ENCODE data around the gene GRK6. TPM values are rescaled to one million over a fixed set of nuclear protein-coding genes. Genes with fewer than 3 reads are reported as not detected.
A peak's percentile ranks its signal among the peaks of the same experiment; 100 is the strongest.

The GRK6 gene
- polyA plus RNA-seq, 1 of the 3 experiments (the other 2 are of a cell fraction) = 39.5 TPM

DNA sequence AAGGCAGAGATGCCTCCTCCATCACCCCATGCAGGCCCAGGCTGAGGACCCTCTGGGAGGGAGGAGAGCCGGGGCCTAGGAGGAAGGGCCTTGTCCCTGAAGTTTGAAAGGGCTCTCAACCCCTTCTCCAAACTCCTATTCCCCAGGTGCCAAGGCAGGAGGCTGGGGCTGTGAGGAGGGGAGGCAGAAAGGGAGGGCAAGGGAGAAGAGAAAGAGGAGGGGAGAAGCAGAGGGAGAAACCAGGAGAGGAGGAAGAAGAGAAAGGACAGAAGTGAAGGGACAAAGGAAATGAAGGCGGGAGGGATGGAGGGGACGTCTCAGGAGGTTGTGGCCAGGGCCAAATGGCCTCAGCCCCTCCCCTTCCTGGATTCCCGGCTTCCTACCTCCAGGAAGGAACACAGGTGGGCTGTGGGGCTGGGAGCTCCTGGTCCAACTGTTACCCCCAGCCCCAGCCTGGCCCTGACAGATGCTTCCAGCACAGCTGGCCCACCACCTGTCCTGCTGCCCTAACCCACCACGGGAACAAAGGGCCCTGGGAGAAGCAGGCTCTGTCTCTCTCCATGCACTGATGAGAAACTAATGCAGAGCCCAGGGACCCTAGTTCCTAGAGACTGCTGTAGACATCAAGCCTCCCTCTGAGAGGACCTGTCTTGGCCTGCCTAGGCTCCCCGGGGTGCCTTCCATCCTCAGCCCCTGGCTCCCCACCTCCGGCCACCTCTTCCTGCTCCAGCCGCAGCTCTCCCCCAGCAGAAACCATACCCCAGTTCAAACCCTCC is 43.5 kb downstream of the GRK6 start:
- Histone ChIP-seq H3K27ac (ENCODE audit: low read depth in 2 of 2, low read length in 1 of 2) (peak overlapping the region; percentile 38 to 47; a peak in 3 of 4 replicates), H3K9me2 (no peaks in the 10 kb centered on the region), H3K4me3 (ENCODE audit: low read depth in 2 of 2, low read length in 1 of 2) (peak overlapping the region in 1 of 2 experiments; percentile 6; a peak in 2 of 4 replicates), H4K20me1 (ENCODE audit: insufficient read depth) (peaks cover 61% of the 10 kb centered on the region), H3K4me1 (ENCODE audit: control insufficient read depth in 1 of 2, insufficient read depth in 2 of 2, low read depth in 1 of 2, low read length in 1 of 2) (peaks cover 35 to 48% of the 10 kb centered on the region in 2 experiments; a peak in 3 of 4 replicates), H3F3A (replicated peaks; ENCODE audit: insufficient read depth) (peaks cover 20% of the 10 kb centered on the region), H3K4me2 (peak overlapping the region; percentile 100), H3K27me3 (ENCODE audit: insufficient read depth) (no peaks in the 10 kb centered on the region), H3K79me2 (ENCODE audit: insufficient read depth) (peaks cover 67% of the 10 kb centered on the region), H3K9ac (peak overlapping the region; percentile 46; the same call in 1 of the 2 replicates), H3K36me3 (replicated peaks in 1 of 2; ENCODE audit: control insufficient read depth in 1 of 2, insufficient read depth in 2 of 2, low read length in 1 of 2) (peaks cover 28 to 49% of the 10 kb centered on the region in 2 experiments), H3K9me3 (no peaks in the 10 kb centered on the region), H2AFZ (ENCODE audit: low read depth) (no peak overlapping the region)
- DNase-seq = no peak
- CTCF ChIA-PET = interaction anchor here (1.1 to 20.3 kb wide), 7 partner anchors 14 to 356 kb away, joined by 3 to 215 read pairs (median 12); partner anchors contain the start of gene PDLIM7
- POLR2A ChIA-PET = interaction anchor here (0.8 to 4.6 kb wide), 4 partner anchors 9 to 26 kb away, joined by 3 to 43 read pairs (median 9); partner anchors contain the start of gene PDLIM7
- 81% methylated on average over 8 of the region's 8 CpGs for WGBS (ENCODE audit: low lambda C conversion rate)
- TF ChIP-seq YY1 (IDR thresholded peaks at IDR 0.05; ENCODE audit: low read depth) (no peak), EZH2phosphoT487 (IDR thresholded peaks at IDR 0.05; ENCODE audit: borderline replicate concordance, low read depth) (no peak), RAD21 (IDR thresholded peaks at IDR 0.05; ENCODE audit: low read length) (no peak), NFIC (IDR thresholded peaks at IDR 0.05; ENCODE audit: borderline replicate concordance) (no peak), CHD2 (IDR thresholded peaks at IDR 0.05; ENCODE audit: low read length, partially characterized antibody) (no peak), SIN3A (IDR thresholded peaks at IDR 0.05; ENCODE audit: borderline replicate concordance, low read depth, low read length) (no peak), TEAD4 (IDR thresholded peaks at IDR 0.05; ENCODE audit: borderline replicate concordance, insufficient read depth) (no peak), EP300 (IDR thresholded peaks at IDR 0.05; ENCODE audit: borderline replicate concordance in 1 of 2, low read depth in 1 of 2, low read length in 1 of 2) (no peak), SMC3 (IDR thresholded peaks at IDR 0.05; ENCODE audit: low read depth, low read length) (no peak), MXI1 (IDR thresholded peaks at IDR 0.05; ENCODE audit: low read depth, low read length) (no peak), RXRA (IDR thresholded peaks at IDR 0.05; ENCODE audit: borderline replicate concordance, low read depth) (no peak), GATA2 (CRISPR knock-in tag; IDR thresholded peaks at IDR 0.05) (no peak)
- TF ChIP-seq, protein P1, sequence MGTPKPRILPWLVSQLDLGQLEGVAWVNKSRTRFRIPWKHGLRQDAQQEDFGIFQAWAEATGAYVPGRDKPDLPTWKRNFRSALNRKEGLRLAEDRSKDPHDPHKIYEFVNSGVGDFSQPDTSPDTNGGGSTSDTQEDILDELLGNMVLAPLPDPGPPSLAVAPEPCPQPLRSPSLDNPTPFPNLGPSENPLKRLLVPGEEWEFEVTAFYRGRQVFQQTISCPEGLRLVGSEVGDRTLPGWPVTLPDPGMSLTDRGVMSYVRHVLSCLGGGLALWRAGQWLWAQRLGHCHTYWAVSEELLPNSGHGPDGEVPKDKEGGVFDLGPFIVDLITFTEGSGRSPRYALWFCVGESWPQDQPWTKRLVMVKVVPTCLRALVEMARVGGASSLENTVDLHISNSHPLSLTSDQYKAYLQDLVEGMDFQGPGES (IDR thresholded peaks at IDR 0.05; ENCODE audit: low read depth, low read length) = no peak
- TF ChIP-seq, protein P2, sequence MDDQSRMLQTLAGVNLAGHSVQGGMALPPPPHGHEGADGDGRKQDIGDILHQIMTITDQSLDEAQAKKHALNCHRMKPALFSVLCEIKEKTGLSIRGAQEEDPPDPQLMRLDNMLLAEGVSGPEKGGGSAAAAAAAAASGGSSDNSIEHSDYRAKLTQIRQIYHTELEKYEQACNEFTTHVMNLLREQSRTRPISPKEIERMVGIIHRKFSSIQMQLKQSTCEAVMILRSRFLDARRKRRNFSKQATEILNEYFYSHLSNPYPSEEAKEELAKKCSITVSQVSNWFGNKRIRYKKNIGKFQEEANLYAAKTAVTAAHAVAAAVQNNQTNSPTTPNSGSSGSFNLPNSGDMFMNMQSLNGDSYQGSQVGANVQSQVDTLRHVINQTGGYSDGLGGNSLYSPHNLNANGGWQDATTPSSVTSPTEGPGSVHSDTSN (IDR thresholded peaks at IDR 0.05) = no peak
- TF ChIP-seq, protein P3, sequence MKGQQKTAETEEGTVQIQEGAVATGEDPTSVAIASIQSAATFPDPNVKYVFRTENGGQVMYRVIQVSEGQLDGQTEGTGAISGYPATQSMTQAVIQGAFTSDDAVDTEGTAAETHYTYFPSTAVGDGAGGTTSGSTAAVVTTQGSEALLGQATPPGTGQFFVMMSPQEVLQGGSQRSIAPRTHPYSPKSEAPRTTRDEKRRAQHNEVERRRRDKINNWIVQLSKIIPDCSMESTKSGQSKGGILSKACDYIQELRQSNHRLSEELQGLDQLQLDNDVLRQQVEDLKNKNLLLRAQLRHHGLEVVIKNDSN (IDR thresholded peaks at IDR 0.05; ENCODE audit: borderline replicate concordance, low read depth) = no peak
